GM18870 (cell line): ENCODE measurements around the gene LIN7C.
A peak's percentile ranks its signal among the peaks of the same experiment; 100 is the strongest.

Source experiments
- ATAC-seq: cut with Tn5 transposase; IDR thresholded peaks from one replicate; pipeline ENCODE4 v1.9.1; 2021; ENCODE audit warnings: moderate library complexity; ENCODE audit not compliant: unreplicated experiment

LIN7C gene

DNA sequence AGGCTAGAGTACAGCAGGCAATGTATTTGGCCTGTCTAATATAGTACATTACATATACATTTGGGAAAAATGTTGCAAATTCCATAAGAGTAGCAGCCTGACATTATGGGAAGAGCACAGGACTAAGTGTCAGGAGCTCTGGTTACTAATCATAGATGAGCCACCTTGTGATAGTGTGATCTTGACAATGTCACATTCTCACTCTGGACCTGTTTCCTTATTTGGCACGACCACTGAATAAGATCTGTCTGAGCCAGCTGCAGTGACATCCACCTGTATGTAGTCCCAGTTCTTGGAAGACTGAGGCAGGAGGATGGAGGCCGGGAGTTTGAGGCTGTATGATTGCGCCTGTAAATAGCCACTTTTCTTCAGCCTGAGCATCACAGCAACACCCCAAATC is 5.7 kb upstream of the LIN7C start:
- ATAC-seq = no peak

DNA sequence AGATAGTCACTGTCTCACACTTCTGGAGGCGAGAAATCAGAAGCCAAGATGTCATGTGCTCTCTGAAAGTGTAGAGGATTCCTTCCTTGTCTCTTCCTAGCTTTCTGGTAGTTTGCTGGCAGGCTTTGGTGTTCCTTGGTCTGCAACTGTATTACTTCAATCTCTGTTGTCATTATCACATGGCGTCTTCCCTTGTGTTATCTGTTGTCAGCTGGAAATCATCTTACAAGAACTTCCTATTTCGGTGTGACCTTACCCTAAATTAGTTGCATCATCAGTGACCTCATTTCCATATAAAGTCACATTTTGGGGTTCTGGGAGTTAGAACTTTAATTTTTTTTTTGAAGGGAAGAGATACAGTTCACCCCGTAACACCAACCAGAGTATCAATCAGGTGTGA is 3.3 kb upstream of the LIN7C start:
- ATAC-seq = no peak

DNA sequence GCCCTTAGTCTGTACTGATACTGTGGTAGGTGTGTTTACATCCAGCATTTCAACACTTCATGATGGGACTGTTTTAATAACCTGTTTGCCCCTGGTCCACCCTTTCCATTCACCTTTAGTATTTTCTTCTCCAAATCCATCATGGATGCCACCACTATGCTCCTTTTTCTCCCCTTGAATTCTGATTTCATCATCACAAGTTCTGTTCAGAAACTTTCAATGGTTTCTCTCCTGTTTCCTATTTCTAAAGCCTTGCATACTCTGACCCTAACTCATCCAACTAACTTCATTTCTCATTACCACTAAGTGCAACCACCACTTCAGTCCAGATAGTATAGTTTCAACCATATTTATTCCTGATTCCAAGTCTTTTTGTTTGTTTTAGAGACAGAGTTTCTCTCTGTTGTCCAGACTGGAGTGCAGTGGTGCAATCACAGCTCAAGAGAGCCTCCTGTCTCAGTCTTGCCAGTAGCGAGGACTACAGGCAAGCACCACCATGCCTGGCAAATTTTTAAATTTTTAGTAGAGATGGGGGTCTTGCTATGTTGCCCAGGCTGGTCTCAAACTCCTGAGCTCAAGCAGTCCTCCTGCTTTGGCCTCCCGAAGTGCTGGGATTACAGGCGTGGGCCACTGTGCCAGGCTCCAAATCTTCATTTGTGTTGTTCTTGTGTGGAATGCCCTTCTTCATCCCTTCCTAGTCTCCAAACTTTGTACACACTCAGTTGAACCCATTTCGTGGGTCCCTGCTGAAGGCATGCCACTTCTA is 1.2 kb upstream of the LIN7C start:
- ATAC-seq = no peak

GRCh38 chr11:27505781-27506180 is 788 bp downstream of the LIN7C start:
- peak; percentile 6 for ATAC-seq

DNA sequence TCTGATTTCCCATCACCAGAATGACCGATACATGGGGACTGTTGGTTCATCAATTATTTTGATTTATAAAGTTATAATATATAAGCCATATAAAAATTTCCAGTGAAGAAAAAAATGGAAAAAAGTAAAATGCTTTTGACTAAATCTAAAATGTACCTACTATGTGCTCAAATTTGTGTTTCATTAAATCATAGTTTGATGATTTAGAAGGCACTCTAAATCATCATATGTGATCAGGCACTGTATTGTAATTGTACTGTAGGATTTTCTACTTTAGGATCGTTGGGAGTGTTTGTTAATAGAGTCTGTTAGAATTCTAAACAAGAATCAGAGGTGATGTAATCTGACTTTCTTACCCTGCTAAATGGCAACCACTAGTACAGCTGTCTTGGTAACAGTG is 2.4 kb downstream of the LIN7C start:
- no peak for ATAC-seq

- no peak for ATAC-seq
Observed at GRCh38 chr11:27501100-27501499, 5.5 kb downstream of the LIN7C start.

GRCh38 chr11:27497911-27498310 is 8.7 kb downstream of the LIN7C start:
- ATAC-seq = no peak

DNA sequence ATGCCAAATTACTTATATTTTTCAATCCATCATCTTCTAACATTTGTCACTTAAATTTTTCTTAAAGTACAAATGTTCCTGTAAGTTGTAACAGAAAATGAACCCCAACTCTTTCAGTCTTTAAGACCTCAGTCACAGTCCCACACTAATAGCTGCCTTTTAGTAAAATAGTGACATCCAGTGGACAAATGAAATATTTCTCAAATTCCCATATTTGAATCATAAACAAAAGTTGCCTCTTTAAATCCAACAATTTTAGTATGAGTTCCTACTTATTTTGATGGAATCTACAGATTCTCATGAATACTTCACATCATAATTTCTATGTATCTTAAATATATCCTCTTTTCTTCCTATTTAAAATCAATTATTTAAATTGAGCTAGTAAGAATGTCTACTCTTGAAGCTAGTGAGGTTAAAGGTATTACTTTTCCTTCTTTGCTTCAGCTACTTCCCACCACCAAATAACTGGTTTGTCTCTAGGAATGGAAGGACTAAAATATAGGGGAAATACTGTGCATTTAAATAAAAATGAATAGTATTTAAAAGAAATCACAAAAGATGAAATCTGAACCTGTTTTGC is 9.2 kb downstream of the LIN7C start:
- peak; percentile 84 for ATAC-seq

DNA sequence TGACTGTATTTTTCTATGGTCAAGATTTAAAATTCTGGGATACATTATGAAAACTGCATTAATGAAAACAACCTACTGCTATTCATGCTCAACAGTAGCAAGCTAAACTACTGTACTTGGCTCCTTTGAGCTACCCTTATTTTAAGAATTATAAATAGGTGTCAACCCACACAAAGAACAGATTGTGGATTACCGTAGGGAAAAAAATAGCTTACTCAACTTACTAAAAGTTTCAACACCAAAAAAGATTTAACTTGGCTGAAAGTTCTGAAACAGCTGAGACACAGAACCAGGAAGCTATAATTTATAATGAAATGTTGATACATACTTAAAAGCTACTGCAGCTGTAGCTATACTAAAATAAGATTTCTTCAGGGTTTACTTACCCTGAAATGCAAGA is 10.1 kb downstream of the LIN7C start:
- no peak for ATAC-seq

GRCh38 chr11:27495710-27496300 is 10.8 kb downstream of the LIN7C start:
- no peak for ATAC-seq

DNA sequence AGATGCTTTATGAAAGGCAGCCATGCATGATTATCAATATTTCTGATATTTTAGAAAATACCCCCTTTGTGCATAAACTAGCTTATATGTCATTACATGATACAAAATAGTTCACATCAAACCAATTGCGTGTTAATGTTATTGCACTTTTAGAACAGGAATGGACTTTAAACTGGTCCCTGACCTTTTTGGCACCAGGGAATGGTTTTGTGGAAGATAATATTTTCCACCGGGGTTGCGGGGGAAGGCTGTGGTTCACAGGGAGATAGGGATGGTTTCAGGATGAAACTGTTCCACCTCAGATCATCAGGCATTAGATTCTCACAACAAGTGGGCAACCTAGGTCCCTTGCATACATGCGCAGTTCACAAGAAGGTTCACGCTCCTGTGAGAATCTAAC is 17.5 kb downstream of the LIN7C start:
- no peak for ATAC-seq

DNA sequence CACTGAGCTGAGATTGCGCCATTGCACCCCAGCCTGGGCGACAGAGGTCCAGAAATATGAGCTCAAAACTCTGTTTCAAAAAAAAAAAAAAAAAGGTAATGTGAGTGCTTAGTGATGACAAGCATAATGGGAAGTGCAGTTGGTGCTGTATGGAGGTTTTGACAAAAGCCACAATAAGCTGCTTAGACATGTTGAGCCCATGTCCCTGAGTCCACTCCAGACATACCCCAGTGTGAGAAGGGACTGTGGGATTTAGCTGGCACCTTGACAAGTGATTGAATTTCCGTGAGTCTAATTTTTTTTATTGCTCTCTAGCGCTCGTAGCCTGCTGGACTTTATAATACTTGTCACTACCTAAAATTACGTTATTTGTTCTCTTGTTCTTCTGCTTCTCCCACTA is 18.9 kb downstream of the LIN7C start:
- no peak for ATAC-seq

DNA sequence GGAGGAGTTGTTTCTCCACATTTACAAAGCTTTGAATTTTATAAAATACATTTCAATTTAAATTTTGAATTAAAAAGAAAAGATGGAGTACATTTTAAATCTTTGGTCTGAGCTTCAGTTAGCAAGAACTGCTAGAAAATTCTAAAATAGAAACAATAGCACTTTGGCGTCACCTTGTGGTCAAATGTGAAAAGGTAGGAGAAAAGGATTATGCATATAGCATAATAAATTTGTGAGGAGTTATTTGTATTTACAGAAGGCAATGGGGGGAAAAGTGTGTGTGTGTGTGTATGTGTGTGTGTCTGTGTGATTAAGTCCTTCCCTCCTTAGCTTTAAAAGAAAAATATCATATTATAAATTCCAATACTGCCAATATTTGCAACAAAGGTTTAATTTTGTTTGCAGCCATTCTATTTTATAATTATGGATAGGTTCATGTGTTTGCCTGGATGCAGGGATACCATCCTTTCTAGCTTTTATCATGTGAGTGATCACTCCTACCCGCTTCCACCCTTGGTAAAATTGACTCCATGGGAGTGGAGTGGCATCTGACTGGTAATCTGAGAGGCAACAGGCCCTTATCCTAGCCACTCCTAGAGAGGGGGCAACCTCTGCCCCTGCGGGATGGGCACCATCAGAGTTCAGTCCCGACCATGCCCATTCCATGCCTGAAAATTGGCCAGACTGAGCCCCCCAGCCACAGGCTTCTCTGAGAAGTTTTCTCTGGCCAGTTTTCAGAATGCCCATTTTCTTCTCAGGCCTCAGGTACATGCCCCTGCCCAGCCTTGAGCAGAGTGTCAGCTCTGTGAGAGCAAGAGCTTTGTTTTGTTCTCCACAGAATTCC is 20.4 kb downstream of the LIN7C start:
- ATAC-seq = peak; percentile 59

DNA sequence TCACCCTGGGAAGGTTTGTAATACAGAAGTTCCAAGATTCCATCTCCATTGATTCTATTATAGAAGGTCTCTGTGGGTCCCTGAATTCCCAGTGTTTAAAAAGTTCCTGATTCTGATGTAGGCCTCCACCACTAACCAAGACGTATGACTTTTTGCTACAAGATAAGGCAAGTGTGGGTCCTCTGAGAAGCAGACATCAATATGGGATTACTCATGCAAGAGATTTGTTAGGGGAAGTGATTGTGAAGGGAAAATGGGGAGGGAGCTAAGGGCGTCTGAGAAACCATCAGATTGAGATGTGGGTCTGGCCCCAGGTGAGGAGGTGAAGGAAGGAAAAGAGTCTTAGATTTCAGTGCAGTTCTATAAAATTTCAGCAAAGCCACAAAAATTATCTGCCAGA is 23.8 kb downstream of the LIN7C start:
- no peak for ATAC-seq

GRCh38 chr11:27481992-27482391 is 24.6 kb downstream of the LIN7C start:
- ATAC-seq = no peak

GRCh38 chr11:27477831-27478230 is 28.7 kb downstream of the LIN7C start:
- no peak for ATAC-seq

DNA sequence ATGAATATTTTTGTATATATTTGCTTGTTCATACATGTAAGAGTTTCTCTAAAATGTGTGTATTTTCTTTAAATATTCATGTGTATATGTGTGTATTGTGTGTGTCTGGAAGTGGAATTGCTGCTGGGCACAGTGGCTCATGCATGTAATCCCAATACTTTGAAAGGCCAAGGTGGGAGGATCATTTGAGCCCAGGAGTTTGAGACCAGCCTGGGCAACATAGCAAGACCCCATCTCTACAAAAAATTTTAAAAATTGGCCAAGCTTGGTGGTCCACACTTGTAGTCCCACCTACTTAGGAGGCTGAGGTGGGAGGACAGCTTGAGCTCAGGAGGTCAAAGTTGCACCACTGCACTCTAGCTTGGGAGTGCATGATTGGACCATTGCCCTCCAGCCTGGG is 29.3 kb downstream of the LIN7C start:
- no peak for ATAC-seq

GRCh38 chr11:27475622-27476021 is 30.9 kb downstream of the LIN7C start:
- ATAC-seq = no peak

GRCh38 chr11:27473017-27473406 is 33.6 kb downstream of the LIN7C start:
- no peak for ATAC-seq

- peak; percentile 72 for ATAC-seq
Observed at GRCh38 chr11:27472398-27473016, 34.1 kb downstream of the LIN7C start, which contains the start of gene LGR4. TSS of gene LGR4 (minus strand) at chr11:27472790. CDS start at chr11:27472302, 488 bp downstream.
